Kidney glomerular epithelial cell (primary cell): ENCODE results near the gene RASSF4.
"Not testable (repeated sequence)": the region's sequence is repeated elsewhere in the genome, so short reads cannot be mapped to it uniquely, and the experiment has no call there.

Experiments
- DNase-seq: peaks from one replicate; lab custom pipeline; 2025; lab: John Stamatoyannopoulos, UW

The RASSF4 gene

GRCh38 chr10:45006276-45007030 is 46.9 kb downstream of the RASSF4 start:
- no peak for DNase-seq

- DNase-seq: peak; percentile 91
Measured at GRCh38 chr10:45008524-45009161, 49.0 kb downstream of the RASSF4 start.

GRCh38 chr10:45014557-45014956 is 55.0 kb downstream of the RASSF4 start:
- not testable (repeated sequence) for DNase-seq

GRCh38 chr10:45015590-45015989 is 56.0 kb downstream of the RASSF4 start:
- no peak for DNase-seq

- DNase-seq: no peak
Measured at GRCh38 chr10:45023426-45023825, 63.8 kb downstream of the RASSF4 start.

- DNase-seq: no peak
Measured at GRCh38 chr10:45034301-45034700, 74.7 kb downstream of the RASSF4 start.

GRCh38 chr10:45035673-45036072 is 76.1 kb downstream of the RASSF4 start:
- no peak for DNase-seq

- peak; percentile 4 for DNase-seq
Measured at GRCh38 chr10:45040921-45041542, 81.4 kb downstream of the RASSF4 start.

GRCh38 chr10:45044290-45044689 is 84.7 kb downstream of the RASSF4 start:
- no peak for DNase-seq
